GOT3 (cell line): ENCODE data around the gene KAT14.
"Not testable (repeated sequence)": the region's sequence is repeated elsewhere in the genome, so short reads cannot be mapped to it uniquely, and the experiment has no call there.

Experiments
- DNase-seq: peaks from one replicate; lab custom pipeline; 2025; ENCODE audit warnings: mixed read lengths; lab: John Stamatoyannopoulos, UW

The KAT14 gene

GRCh38 chr20:18224968-18225568 lies 87.4 kb downstream of the KAT14 start:
- DNase-seq = peak; percentile 75

DNA sequence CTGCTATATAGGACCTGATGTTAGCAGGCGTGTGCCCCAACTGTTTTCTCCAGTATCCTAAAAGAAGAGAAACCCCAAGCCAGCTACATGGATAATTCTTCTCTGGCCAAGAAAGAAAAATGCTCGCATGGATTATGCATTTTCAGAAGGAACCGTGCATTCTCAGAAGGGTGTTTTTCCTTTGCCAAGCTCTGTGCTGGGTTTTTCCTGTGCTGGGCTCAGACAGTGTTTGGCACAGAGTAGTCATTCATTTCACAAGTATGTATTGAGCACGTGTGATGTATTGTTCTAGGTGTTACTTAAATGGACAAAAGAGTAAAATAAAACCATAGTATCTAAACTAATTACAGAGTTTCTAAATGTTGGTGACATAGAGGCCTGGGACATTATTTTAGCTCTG lies 88.0 kb downstream of the KAT14 start:
- no peak for DNase-seq

DNA sequence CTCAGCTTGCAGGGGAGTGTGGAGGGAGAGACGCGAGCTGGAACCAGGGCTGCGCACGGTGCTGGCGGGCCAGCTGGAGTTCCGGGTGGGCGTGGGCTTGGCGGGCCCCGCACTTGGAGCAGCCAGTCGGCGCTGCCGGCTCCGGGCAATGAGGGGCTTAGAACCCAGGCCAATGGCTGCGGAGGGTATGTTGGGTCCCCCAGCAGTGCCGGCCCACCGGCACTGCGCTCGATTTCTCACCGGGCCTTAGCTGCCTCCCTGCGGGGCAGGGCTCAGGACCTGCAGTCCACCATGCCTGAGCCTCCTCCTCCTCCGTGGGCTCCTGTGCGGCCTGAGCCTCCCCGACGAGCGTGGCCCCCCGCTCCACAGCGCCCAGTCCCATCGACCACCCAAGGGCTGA lies 89.1 kb downstream of the KAT14 start:
- DNase-seq = not testable (repeated sequence)

DNA sequence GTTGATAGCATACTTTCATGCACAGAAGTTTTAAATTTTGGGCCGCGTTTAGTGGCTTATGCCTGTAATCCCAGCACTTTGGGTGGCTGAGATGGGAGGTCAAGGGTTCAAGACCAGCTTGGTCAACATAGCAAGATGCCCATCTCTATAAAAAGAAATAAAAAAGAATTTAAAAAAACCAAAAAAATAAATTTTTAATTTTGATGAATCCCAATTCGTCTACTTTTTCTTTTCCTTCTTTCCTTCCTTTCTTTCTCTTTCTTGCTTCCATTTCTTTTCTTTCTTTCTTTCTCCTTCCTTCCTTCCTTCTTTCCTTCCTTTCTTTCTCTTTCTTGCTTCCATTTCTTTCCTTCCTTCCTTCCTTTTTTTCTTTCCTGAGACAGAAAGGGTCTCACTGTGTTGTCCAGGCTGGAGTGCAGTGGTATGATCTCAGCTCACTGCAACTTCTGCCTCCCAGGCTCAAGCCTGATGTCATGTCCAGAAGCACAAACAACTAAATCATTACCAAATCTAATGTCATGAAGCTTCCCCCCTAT lies 95.8 kb downstream of the KAT14 start:
- no peak for DNase-seq
